Lower leg skin (tissue), 4 donors: ENCODE measurements around the gene TAX1BP1. TPM values are rescaled to one million over a fixed set of nuclear protein-coding genes. Genes with fewer than 3 reads are reported as not detected.

ENCODE experiments used
- DNase-seq, 2 donors: peaks; one replicate each; pipeline ENCODE4 v3.0.0-alpha.2; 2019; ENCODE audit warnings: low spot score in 2 of 2
- H3K4me3 ChIP-seq: fragments of 200-600 bp; sonication (generic); 2 replicates; pipeline ENCODE4 v1.5.1; 2017; ENCODE audit warnings: mild to moderate bottlenecking, low read depth; ENCODE audit not compliant: poor library complexity, severe bottlenecking
- CTCF ChIP-seq, 3 donors: fragments of 450-650 bp; IDR thresholded peaks; one replicate each; pipeline ENCODE4 v1.5.1; 2016; ENCODE audit warnings: antibody characterized with exemption in 3 of 3, mild to moderate bottlenecking in 3 of 3, moderate library complexity in 2 of 3
- POLR2A ChIP-seq, 2 donors: fragments of 450-650 bp; IDR thresholded peaks; one replicate each; pipeline ENCODE4 v1.6.1; 2016 to 2017; ENCODE audit warnings: antibody characterized with exemption in 2 of 2, mild to moderate bottlenecking in 1 of 2, moderate library complexity in 1 of 2
- WGBS, 2 donors: methylation state at CpG; one replicate each; pipeline ENCODE4 v1.1.5; 2018; 5-methylcytosine and 5-hydroxymethylcytosine counted together
- intact Hi-C: fragments of 100-400 bp; cut with DNase I; formaldehyde crosslinking; loops from one replicate; pipeline ENCODE4 v1.15.0; 2023; ENCODE audit warnings: low total_unique reads
- total RNA-seq, 4 donors: library from RNA; depleted of rRNA; stranded (reverse); fragments of >200 nt; gene quantifications; one replicate each; pipeline ENCODE4 v1.1.0, GENCODE V29; 2016

The TAX1BP1 gene
- total RNA-seq, 4 donors from 2014 or later, result 81.4 to 98.8 (median 85.8) TPM

- 39 to 42% methylated on average over 2 of the region's 2 CpGs for WGBS, 2 donors
- no peak overlapping the region for H3K4me3 ChIP-seq
- DNase-seq, result no peak
- TF ChIP-seq POLR2A (IDR thresholded peaks at IDR 0.05), result no peak
- no peak for TF ChIP-seq CTCF (IDR thresholded peaks at IDR 0.05)
- intact Hi-C loops, result no loop called here
These were observed 42.9 kb downstream of the TAX1BP1 start for GRCh38 chr7:27782849-27783248.

- TF ChIP-seq POLR2A (IDR thresholded peaks at IDR 0.05), result no peak
- peak in 1 of 3 donors; percentile 39 for TF ChIP-seq CTCF (IDR thresholded peaks at IDR 0.05)
- WGBS, 2 donors, result 57 to 61% methylated on average over 6 of the region's 6 CpGs
- no peak for DNase-seq
- no peak overlapping the region for H3K4me3 ChIP-seq
- intact Hi-C loops, result no loop called here
These were observed 44.6 kb downstream of the TAX1BP1 start for GRCh38 chr7:27784399-27785053.

GRCh38 chr7:27788437-27788836 is 48.5 kb downstream of the TAX1BP1 start:
- intact Hi-C loops, result no loop called here
- H3K4me3 ChIP-seq, result no peak overlapping the region
- DNase-seq, result no peak
- TF ChIP-seq POLR2A (IDR thresholded peaks at IDR 0.05) (no peak), CTCF (IDR thresholded peaks at IDR 0.05) (no peak)

GRCh38 chr7:27793780-27794179 is 53.8 kb downstream of the TAX1BP1 start:
- 37 to 39% methylated on average over 1 of the region's 1 CpG for WGBS, 2 donors
- TF ChIP-seq CTCF (IDR thresholded peaks at IDR 0.05), result no peak
- no peak for TF ChIP-seq POLR2A (IDR thresholded peaks at IDR 0.05)
- intact Hi-C loops, result no loop called here

GRCh38 chr7:27795977-27796376 is 56.0 kb downstream of the TAX1BP1 start:
- intact Hi-C loops, result no loop called here
- no peak for TF ChIP-seq CTCF (IDR thresholded peaks at IDR 0.05)
- TF ChIP-seq POLR2A (IDR thresholded peaks at IDR 0.05), result no peak
- no peak overlapping the region for H3K4me3 ChIP-seq
- WGBS, 2 donors, result 93 to 100% methylated on average over 1 of the region's 1 CpG
- DNase-seq, result no peak

More at GRCh38 chr7:27793780-27794179, 53.8 kb downstream of the TAX1BP1 start:
- DNase-seq, result no peak
- no peak overlapping the region for H3K4me3 ChIP-seq

- 93 to 94% methylated on average over 2 of the region's 2 CpGs for WGBS, 2 donors
These were observed 59.2 kb downstream of the TAX1BP1 start for GRCh38 chr7:27799212-27799611.

More at GRCh38 chr7:27799212-27799611, 59.2 kb downstream of the TAX1BP1 start:
- DNase-seq, result no peak
- TF ChIP-seq CTCF (IDR thresholded peaks at IDR 0.05) (no peak), POLR2A (IDR thresholded peaks at IDR 0.05) (no peak)
- H3K4me3 ChIP-seq, result no peak overlapping the region
- intact Hi-C loops, result no loop called here
